Panc1 (cell line): ENCODE measurements around the gene USH2A. TPM values are rescaled to one million over a fixed set of nuclear protein-coding genes. Genes with fewer than 3 reads are reported as not detected.

ENCODE experiments used
- ATAC-seq: fragments of 200-7000 bp; cut with Tn5 transposase; 2 replicates; pipeline ENCODE4 v1.9.1; 2020; ENCODE audit warnings: mild to moderate bottlenecking, moderate library complexity
- BruUV-seq: library from RNA; stranded (reverse); fragments of 400-500 nt; replicated peaks from 2 replicates; lab custom pipeline; 2021; lab: Mats Ljungman, UMichigan
- CTCF ChIA-PET: fragments of 300-600 bp; sonication (Branson Sonifier 250); formaldehyde crosslinking; loops from one replicate; lab custom pipeline; 2022; ENCODE audit warnings: antibody characterized with exemption; lab: Charles Lee
- POLR2A ChIA-PET: fragments of 300-600 bp; sonication (Branson Sonifier 250); formaldehyde crosslinking; loops from one replicate; lab custom pipeline; 2022; ENCODE audit warnings: antibody characterized with exemption; lab: Charles Lee
- DNase-seq: peaks from one replicate; pipeline ENCODE4 v3.0.0-alpha.2; 2010; ENCODE audit warnings: low read depth, low spot score
- H3K27ac ChIP-seq: 2 replicates; pipeline ENCODE4 v1.5.1; 2011; ENCODE audit warnings: mild to moderate bottlenecking, low read length, inconsistent platforms
- H3K27me3 ChIP-seq: fragments of 200-500 bp; sonication (Bioruptor generic); 2 replicates; pipeline ENCODE4 v1.6.0; 2014; ENCODE audit warnings: low read length, inconsistent platforms; ENCODE audit not compliant: control insufficient read depth, insufficient read depth
- H3K36me3 ChIP-seq: fragments of 200-500 bp; sonication (Bioruptor generic); 2 replicates; pipeline ENCODE4 v1.5.1; 2014; ENCODE audit warnings: inconsistent platforms, mild to moderate bottlenecking, low read length, moderate library complexity; ENCODE audit not compliant: control insufficient read depth, insufficient read depth
- H3K4me1 ChIP-seq: 2 replicates; pipeline ENCODE4 v1.5.1; 2011; ENCODE audit warnings: inconsistent platforms, mild to moderate bottlenecking, low read length, moderate library complexity; ENCODE audit not compliant: control insufficient read depth, insufficient read depth
- H3K4me3 ChIP-seq, 2 experiments: 2 replicates each; pipeline ENCODE4 v1.5.1; 2011 to 2012; ENCODE audit warnings: low read depth in 2 of 2, low read length in 2 of 2, mild to moderate bottlenecking in 2 of 2, inconsistent platforms in 1 of 2, moderate library complexity in 1 of 2
- H3K9me3 ChIP-seq: fragments of 200-500 bp; sonication (Bioruptor generic); 2 replicates; pipeline ENCODE4 v1.5.1; 2014; ENCODE audit warnings: low read depth, mild to moderate bottlenecking, inconsistent platforms, low read length, moderate library complexity; ENCODE audit not compliant: control insufficient read depth, insufficient read depth
- CTCF ChIP-seq: fragments of 450-650 bp; IDR thresholded peaks from 2 replicates; pipeline ENCODE4 v1.5.1; 2017; ENCODE audit warnings: mild to moderate bottlenecking
- POLR2AphosphoS5 ChIP-seq: IDR thresholded peaks from 2 replicates; pipeline ENCODE4 v1.6.1; 2012; ENCODE audit warnings: mild to moderate bottlenecking, low read depth, low read length, moderate library complexity
- SIN3A ChIP-seq: IDR thresholded peaks from 2 replicates; pipeline ENCODE4 v1.6.1; 2012; ENCODE audit warnings: low read depth, mild to moderate bottlenecking, low read length, moderate library complexity, borderline replicate concordance; ENCODE audit not compliant: insufficient read depth
- TCF7L2 ChIP-seq: IDR thresholded peaks from 2 replicates; pipeline ENCODE4 v1.6.1; 2011; ENCODE audit warnings: mild to moderate bottlenecking, low read depth, low read length, inconsistent platforms
- in situ Hi-C: cut with HindIII; loops from 2 replicates; pipeline ENCODE4 v1.10.0; 2016; ENCODE audit warnings: low sequenced_read_pairs, low pct_unique_long_range_greater_than_20kb
- intact Hi-C: fragments of 100-400 bp; cut with micrococcal nuclease; formaldehyde crosslinking; loops from one replicate; pipeline ENCODE4 v1.10.0; 2022; ENCODE audit not compliant: unreplicated experiment
- total RNA-seq: library from RNA; stranded (reverse); gene quantifications from one replicate; pipeline ENCODE4 v1.2.1, GENCODE V29; 2021; ENCODE audit not compliant: unreplicated experiment
- TF ChIP-seq, protein P1 (sequence below), 2 experiments: IDR thresholded peaks; 2 replicates each; pipeline ENCODE4 v1.6.1; 2011 to 2012; ENCODE audit warnings: low read depth in 2 of 2, control low read depth in 1 of 2, low read length in 1 of 2, mild to moderate bottlenecking in 1 of 2, moderate library complexity in 1 of 2; ENCODE audit not compliant: insufficient read depth in 1 of 2

The USH2A gene
- total RNA-seq, 1 experiment from 2014 or later = not detected

DNA sequence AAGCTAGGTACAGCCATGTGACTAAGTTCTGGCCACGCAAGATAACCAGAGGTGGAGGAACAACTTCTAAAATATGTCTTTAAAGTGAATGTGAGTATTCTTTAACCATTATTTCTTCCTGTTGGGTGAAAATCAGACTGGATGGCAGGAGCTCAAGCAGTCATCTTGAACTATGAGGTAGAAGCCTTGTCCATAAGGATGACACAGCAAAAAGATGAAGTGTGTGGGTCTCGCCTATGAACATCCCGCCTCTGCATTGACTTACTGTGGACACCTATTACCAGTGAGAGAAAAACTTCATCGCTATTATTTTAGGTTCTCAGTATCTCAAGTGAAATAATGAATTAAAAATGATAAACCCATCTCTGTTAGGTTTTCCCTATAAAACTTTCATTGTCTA lies 365.3 kb downstream of the USH2A start:
- Histone ChIP-seq H3K4me1 (no peaks in the 10 kb centered on the region), H3K4me3 (no peak overlapping the region), H3K27me3 (no peaks in the 10 kb centered on the region), H3K27ac (no peak overlapping the region), H3K9me3 (no peaks in the 10 kb centered on the region), H3K36me3 (no peaks in the 10 kb centered on the region)
- ChIA-PET CTCF (no interaction called here), POLR2A (no interaction called here)
- in situ Hi-C loops (no loop called here), intact Hi-C loops (no loop called here)
- ATAC-seq (no peak), DNase-seq (no peak)
- no TSS peak for BruUV-seq
- TF ChIP-seq, protein P1, sequence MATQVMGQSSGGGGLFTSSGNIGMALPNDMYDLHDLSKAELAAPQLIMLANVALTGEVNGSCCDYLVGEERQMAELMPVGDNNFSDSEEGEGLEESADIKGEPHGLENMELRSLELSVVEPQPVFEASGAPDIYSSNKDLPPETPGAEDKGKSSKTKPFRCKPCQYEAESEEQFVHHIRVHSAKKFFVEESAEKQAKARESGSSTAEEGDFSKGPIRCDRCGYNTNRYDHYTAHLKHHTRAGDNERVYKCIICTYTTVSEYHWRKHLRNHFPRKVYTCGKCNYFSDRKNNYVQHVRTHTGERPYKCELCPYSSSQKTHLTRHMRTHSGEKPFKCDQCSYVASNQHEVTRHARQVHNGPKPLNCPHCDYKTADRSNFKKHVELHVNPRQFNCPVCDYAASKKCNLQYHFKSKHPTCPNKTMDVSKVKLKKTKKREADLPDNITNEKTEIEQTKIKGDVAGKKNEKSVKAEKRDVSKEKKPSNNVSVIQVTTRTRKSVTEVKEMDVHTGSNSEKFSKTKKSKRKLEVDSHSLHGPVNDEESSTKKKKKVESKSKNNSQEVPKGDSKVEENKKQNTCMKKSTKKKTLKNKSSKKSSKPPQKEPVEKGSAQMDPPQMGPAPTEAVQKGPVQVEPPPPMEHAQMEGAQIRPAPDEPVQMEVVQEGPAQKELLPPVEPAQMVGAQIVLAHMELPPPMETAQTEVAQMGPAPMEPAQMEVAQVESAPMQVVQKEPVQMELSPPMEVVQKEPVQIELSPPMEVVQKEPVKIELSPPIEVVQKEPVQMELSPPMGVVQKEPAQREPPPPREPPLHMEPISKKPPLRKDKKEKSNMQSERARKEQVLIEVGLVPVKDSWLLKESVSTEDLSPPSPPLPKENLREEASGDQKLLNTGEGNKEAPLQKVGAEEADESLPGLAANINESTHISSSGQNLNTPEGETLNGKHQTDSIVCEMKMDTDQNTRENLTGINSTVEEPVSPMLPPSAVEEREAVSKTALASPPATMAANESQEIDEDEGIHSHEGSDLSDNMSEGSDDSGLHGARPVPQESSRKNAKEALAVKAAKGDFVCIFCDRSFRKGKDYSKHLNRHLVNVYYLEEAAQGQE (IDR thresholded peaks at IDR 0.05; ENCODE audit: insufficient read depth in 1 of 2, low read depth in 2 of 2, low read length in 1 of 2) = no peak
- no peak for TF ChIP-seq SIN3A
- no peak for TF ChIP-seq POLR2AphosphoS5
- TF ChIP-seq TCF7L2 = no peak
- TF ChIP-seq CTCF = no peak

- in situ Hi-C loops = no loop called here
These were observed 366.2 kb downstream of the USH2A start for GRCh38 chr1:216057063-216057462.

More at GRCh38 chr1:216057063-216057462, 366.2 kb downstream of the USH2A start:
- Histone ChIP-seq H3K36me3 (no peaks in the 10 kb centered on the region), H3K9me3 (no peaks in the 10 kb centered on the region), H3K4me1 (no peaks in the 10 kb centered on the region), H3K27ac (no peak overlapping the region), H3K4me3 (no peak overlapping the region), H3K27me3 (no peaks in the 10 kb centered on the region)
- no peak for ATAC-seq
- no peak for DNase-seq
- no peak for TF ChIP-seq CTCF
- no peak for TF ChIP-seq SIN3A
- no peak for TF ChIP-seq TCF7L2
- no peak for TF ChIP-seq POLR2AphosphoS5
- TF ChIP-seq, protein P1 (IDR thresholded peaks at IDR 0.05; ENCODE audit: insufficient read depth in 1 of 2, low read depth in 2 of 2, low read length in 1 of 2) = no peak
- ChIA-PET POLR2A (no interaction called here), CTCF (no interaction called here)
- no TSS peak for BruUV-seq
- intact Hi-C loops = no loop called here
